Hepatocyte (in vitro differentiated cells): ENCODE results near the gene NR1H3.

Experiments used
- EZH2 ChIP-seq: fragments of 200-600 bp; sonication (generic); IDR thresholded peaks from 2 replicates; pipeline ENCODE4 v1.6.1; 2016; ENCODE audit warnings: antibody characterized with exemption, mild to moderate bottlenecking, borderline replicate concordance
- EZH2phosphoT487 ChIP-seq: fragments of 200-600 bp; sonication (generic); IDR thresholded peaks from one replicate; pipeline ENCODE4 v1.6.1; 2018; ENCODE audit warnings: antibody characterized with exemption, mild to moderate bottlenecking, low read depth, moderate library complexity; ENCODE audit not compliant: unreplicated experiment, severe bottlenecking
- TF ChIP-seq, protein P1 (sequence below): fragments of 200-600 bp; sonication (generic); IDR thresholded peaks from 2 replicates; pipeline ENCODE4 v1.5.1; 2016; ENCODE audit warnings: antibody characterized with exemption, mild to moderate bottlenecking; ENCODE audit not compliant: poor library complexity

DNA sequence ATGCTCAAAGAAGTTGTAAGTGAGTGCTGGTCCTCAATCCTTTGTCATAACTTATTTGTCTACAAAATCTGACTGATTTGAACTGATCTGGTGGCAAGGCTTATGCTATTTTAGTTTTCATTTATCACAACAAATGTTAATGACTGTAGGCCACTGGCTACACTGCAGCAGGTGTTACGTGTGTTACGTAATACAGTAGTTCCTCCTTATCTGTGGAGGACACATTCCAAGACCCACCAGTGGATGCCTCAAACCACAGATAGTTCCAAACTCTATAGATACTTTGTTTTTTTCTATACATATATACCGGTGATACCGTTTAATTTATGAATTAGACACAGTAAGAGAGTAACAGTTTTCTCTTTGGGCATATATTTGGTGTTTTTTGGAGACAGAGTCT lies 19.1 kb downstream of the NR1H3 start:
- TF ChIP-seq EZH2 (no peak), EZH2phosphoT487 (no peak)
- TF ChIP-seq, protein P1, sequence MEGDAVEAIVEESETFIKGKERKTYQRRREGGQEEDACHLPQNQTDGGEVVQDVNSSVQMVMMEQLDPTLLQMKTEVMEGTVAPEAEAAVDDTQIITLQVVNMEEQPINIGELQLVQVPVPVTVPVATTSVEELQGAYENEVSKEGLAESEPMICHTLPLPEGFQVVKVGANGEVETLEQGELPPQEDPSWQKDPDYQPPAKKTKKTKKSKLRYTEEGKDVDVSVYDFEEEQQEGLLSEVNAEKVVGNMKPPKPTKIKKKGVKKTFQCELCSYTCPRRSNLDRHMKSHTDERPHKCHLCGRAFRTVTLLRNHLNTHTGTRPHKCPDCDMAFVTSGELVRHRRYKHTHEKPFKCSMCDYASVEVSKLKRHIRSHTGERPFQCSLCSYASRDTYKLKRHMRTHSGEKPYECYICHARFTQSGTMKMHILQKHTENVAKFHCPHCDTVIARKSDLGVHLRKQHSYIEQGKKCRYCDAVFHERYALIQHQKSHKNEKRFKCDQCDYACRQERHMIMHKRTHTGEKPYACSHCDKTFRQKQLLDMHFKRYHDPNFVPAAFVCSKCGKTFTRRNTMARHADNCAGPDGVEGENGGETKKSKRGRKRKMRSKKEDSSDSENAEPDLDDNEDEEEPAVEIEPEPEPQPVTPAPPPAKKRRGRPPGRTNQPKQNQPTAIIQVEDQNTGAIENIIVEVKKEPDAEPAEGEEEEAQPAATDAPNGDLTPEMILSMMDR, result no peak
